ENCODE measurements around the gene ATXN1L. TPM values are rescaled to one million over a fixed set of nuclear protein-coding genes. Genes with fewer than 3 reads are reported as not detected.
"Not testable (repeated sequence)": the region's sequence is repeated elsewhere in the genome, so short reads cannot be mapped to it uniquely, and the experiment has no call there.

The ATXN1L gene
- total and polyA plus RNA-seq, 4 donors, result 5.7 to 15.0 (median 8.5) TPM

DNA sequence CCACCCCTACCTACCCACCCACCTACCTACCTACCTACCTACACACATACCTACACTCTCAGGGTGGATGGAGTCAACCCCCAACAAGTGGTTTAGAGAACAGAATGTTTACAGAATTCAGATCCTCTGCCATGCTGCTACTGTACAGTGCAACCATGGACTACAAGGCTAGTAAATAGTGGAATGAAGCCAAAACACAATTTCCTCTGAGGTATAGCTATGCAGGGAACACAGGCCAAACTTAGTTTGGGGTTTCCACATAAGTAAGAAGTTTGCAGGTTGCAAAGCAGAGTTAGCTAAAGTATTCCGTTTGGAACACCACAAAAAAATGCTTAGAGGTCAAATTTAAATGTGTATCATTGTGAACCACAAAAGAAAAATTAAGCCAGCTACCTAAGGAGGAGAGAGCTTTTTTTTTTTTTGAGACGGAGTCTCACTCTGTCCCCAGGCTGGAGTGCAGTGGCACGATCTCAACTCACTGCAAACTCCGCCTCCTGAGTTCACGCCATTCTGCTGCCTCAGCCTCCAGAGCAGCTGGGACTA lies 34.4 kb upstream of the ATXN1L start:
- no peak overlapping the region for H3K9ac ChIP-seq (ENCODE audit: low read depth in 1 of 2, low read length in 2 of 2)
- no peak for DNase-seq (ENCODE audit: low spot score)
- peaks cover 3 to 12% (median 11%) of the 10 kb centered on the region in 4 donors for H3K4me1 ChIP-seq (ENCODE audit: control insufficient read depth in 4 of 4, insufficient read depth in 4 of 4, low read length in 3 of 4)
- H3K27me3 ChIP-seq (ENCODE audit: control insufficient read depth in 4 of 4, insufficient read depth in 4 of 4, low read length in 3 of 4), result no peaks in the 10 kb centered on the region
- H3K4me3 ChIP-seq (ENCODE audit: low read depth in 1 of 3, low read length in 3 of 3), result no peak overlapping the region
- no peak for TF ChIP-seq JUND (IDR thresholded peaks at IDR 0.05)
- TF ChIP-seq, protein P1, sequence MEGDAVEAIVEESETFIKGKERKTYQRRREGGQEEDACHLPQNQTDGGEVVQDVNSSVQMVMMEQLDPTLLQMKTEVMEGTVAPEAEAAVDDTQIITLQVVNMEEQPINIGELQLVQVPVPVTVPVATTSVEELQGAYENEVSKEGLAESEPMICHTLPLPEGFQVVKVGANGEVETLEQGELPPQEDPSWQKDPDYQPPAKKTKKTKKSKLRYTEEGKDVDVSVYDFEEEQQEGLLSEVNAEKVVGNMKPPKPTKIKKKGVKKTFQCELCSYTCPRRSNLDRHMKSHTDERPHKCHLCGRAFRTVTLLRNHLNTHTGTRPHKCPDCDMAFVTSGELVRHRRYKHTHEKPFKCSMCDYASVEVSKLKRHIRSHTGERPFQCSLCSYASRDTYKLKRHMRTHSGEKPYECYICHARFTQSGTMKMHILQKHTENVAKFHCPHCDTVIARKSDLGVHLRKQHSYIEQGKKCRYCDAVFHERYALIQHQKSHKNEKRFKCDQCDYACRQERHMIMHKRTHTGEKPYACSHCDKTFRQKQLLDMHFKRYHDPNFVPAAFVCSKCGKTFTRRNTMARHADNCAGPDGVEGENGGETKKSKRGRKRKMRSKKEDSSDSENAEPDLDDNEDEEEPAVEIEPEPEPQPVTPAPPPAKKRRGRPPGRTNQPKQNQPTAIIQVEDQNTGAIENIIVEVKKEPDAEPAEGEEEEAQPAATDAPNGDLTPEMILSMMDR (IDR thresholded peaks at IDR 0.05; ENCODE audit: low read depth, low read length, missing input control), result no peak
- no peak for TF ChIP-seq HNF4G (IDR thresholded peaks at IDR 0.05)
- TF ChIP-seq, protein P2, sequence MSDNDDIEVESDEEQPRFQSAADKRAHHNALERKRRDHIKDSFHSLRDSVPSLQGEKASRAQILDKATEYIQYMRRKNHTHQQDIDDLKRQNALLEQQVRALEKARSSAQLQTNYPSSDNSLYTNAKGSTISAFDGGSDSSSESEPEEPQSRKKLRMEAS (IDR thresholded peaks at IDR 0.05), result no peak
- TF ChIP-seq FOXA2 (IDR thresholded peaks at IDR 0.05), result no peak
- no peak for TF ChIP-seq RAD21 (IDR thresholded peaks at IDR 0.05)
- TF ChIP-seq GABPA (IDR thresholded peaks at IDR 0.05 in 1 of 2, conservative IDR thresholded peaks at IDR 0.05 in 1 of 2), result no peak
- TF ChIP-seq, protein P3, sequence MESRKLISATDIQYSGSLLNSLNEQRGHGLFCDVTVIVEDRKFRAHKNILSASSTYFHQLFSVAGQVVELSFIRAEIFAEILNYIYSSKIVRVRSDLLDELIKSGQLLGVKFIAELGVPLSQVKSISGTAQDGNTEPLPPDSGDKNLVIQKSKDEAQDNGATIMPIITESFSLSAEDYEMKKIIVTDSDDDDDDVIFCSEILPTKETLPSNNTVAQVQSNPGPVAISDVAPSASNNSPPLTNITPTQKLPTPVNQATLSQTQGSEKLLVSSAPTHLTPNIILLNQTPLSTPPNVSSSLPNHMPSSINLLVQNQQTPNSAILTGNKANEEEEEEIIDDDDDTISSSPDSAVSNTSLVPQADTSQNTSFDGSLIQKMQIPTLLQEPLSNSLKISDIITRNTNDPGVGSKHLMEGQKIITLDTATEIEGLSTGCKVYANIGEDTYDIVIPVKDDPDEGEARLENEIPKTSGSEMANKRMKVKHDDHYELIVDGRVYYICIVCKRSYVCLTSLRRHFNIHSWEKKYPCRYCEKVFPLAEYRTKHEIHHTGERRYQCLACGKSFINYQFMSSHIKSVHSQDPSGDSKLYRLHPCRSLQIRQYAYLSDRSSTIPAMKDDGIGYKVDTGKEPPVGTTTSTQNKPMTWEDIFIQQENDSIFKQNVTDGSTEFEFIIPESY (IDR thresholded peaks at IDR 0.05), result no peak
- no peak for TF ChIP-seq HNF4A (conservative IDR thresholded peaks at IDR 0.05)
- TF ChIP-seq, protein P4, sequence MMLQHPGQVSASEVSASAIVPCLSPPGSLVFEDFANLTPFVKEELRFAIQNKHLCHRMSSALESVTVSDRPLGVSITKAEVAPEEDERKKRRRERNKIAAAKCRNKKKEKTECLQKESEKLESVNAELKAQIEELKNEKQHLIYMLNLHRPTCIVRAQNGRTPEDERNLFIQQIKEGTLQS (IDR thresholded peaks at IDR 0.05), result no peak
- no peak for TF ChIP-seq TAF1 (conservative IDR thresholded peaks at IDR 0.05)
- TF ChIP-seq, protein P5, sequence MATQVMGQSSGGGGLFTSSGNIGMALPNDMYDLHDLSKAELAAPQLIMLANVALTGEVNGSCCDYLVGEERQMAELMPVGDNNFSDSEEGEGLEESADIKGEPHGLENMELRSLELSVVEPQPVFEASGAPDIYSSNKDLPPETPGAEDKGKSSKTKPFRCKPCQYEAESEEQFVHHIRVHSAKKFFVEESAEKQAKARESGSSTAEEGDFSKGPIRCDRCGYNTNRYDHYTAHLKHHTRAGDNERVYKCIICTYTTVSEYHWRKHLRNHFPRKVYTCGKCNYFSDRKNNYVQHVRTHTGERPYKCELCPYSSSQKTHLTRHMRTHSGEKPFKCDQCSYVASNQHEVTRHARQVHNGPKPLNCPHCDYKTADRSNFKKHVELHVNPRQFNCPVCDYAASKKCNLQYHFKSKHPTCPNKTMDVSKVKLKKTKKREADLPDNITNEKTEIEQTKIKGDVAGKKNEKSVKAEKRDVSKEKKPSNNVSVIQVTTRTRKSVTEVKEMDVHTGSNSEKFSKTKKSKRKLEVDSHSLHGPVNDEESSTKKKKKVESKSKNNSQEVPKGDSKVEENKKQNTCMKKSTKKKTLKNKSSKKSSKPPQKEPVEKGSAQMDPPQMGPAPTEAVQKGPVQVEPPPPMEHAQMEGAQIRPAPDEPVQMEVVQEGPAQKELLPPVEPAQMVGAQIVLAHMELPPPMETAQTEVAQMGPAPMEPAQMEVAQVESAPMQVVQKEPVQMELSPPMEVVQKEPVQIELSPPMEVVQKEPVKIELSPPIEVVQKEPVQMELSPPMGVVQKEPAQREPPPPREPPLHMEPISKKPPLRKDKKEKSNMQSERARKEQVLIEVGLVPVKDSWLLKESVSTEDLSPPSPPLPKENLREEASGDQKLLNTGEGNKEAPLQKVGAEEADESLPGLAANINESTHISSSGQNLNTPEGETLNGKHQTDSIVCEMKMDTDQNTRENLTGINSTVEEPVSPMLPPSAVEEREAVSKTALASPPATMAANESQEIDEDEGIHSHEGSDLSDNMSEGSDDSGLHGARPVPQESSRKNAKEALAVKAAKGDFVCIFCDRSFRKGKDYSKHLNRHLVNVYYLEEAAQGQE (IDR thresholded peaks at IDR 0.05), result no peak
- TF ChIP-seq RXRA (IDR thresholded peaks at IDR 0.05), result no peak
- no peak for TF ChIP-seq NR2F2 (IDR thresholded peaks at IDR 0.05)
- H3K9me3 ChIP-seq (ENCODE audit: control insufficient read depth in 4 of 4, low read length in 3 of 4), result no peaks in the 10 kb centered on the region
- H3K36me3 ChIP-seq (ENCODE audit: control insufficient read depth in 4 of 4, insufficient read depth in 3 of 4, low read depth in 1 of 4, low read length in 3 of 4), result no peaks in the 10 kb centered on the region
- no peak overlapping the region for H3K27ac ChIP-seq (ENCODE audit: low read depth in 1 of 2, low read length in 2 of 2)
- WGBS, result 89% methylated on average over 5 of the region's 5 CpGs

DNA sequence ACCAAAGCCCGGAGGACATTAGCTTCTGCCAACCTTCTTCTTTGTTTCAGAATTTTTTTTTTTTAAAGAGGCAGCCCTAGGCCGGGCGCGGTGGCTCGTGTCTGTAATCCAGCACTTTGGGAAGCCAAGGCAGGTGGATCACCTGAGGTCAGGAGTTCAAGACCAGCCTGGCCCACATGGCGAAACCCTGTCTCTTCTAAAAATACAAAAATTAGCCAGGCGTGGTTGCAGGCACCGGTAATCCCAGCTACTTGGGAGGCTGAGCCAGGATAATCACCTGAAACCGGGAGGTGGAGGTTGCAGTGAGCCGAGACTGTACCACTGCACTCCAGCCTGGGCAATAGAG lies 28.6 kb upstream of the ATXN1L start:
- not testable (repeated sequence) for H3K27me3 ChIP-seq (ENCODE audit: control insufficient read depth in 4 of 4, insufficient read depth in 4 of 4, low read length in 3 of 4); H3K9me3 ChIP-seq (ENCODE audit: control insufficient read depth in 4 of 4, low read length in 3 of 4); H3K9ac ChIP-seq (ENCODE audit: low read depth in 1 of 2, low read length in 2 of 2); DNase-seq (ENCODE audit: low spot score); H3K4me3 ChIP-seq (ENCODE audit: low read depth in 1 of 3, low read length in 3 of 3); H3K36me3 ChIP-seq (ENCODE audit: control insufficient read depth in 4 of 4, insufficient read depth in 3 of 4, low read depth in 1 of 4, low read length in 3 of 4); H3K27ac ChIP-seq (ENCODE audit: low read depth in 1 of 2, low read length in 2 of 2); H3K4me1 ChIP-seq (ENCODE audit: control insufficient read depth in 4 of 4, insufficient read depth in 4 of 4, low read length in 3 of 4)
- WGBS, result 90% methylated on average over 10 of the region's 10 CpGs
